Endothelial cell of umbilical vein (primary cell): ENCODE measurements around the gene CEP78. TPM values are rescaled to one million over a fixed set of nuclear protein-coding genes. Genes with fewer than 3 reads are reported as not detected.

Source experiments
- BruUV-seq: library from RNA; stranded (reverse); fragments of 400-500 nt; replicated peaks from 2 replicates; lab custom pipeline; 2021; lab: Mats Ljungman, UMichigan
- CTCF ChIA-PET: fragments of 300-600, 350-600 bp; sonication (Branson Sonifier 250); formaldehyde crosslinking; loops from one replicate; lab custom pipeline; 2021; ENCODE audit warnings: antibody characterized with exemption, inconsistent platforms; lab: Charles Lee
- POLR2A ChIA-PET: fragments of 300-600, 350-600 bp; sonication (Branson Sonifier 250); formaldehyde crosslinking; loops from one replicate; lab custom pipeline; 2021; ENCODE audit warnings: antibody characterized with exemption, inconsistent platforms; lab: Charles Lee
- DNase-seq: peaks from one replicate; pipeline ENCODE4 v3.0.0-alpha.2; 2011; ENCODE audit warnings: low read depth, low spot score
- FAIRE-seq: peaks from 2 replicates; lab custom pipeline; 2011; peaks lifted over from hg19 to GRCh38; lab: Jason Lieb, UNC
- H2AFZ ChIP-seq: 2 replicates; pipeline ENCODE4 v1.6.0; 2012; ENCODE audit warnings: low read depth, low read length, control low read depth, inconsistent platforms
- H3K27ac ChIP-seq: 2 replicates; pipeline ENCODE4 v1.5.1; 2011; ENCODE audit warnings: low read depth, mild to moderate bottlenecking, control low read depth, low read length, moderate library complexity; ENCODE audit not compliant: insufficient read depth
- H3K27me3 ChIP-seq, 2 experiments: 2 replicates each; pipeline versions ENCODE4 v1.6.0 to v1.6.1; 2011; ENCODE audit warnings: low read length in 2 of 2, mixed read lengths in 1 of 2; ENCODE audit not compliant: control insufficient read depth in 2 of 2, insufficient read depth in 2 of 2
- H3K36me3 ChIP-seq, 2 experiments: 2 replicates in 1 of 2; 3 replicates in 1 of 2; pipeline ENCODE4 v1.5.1; 2011; ENCODE audit warnings: low read length in 2 of 2, mild to moderate bottlenecking in 1 of 2, moderate library complexity in 1 of 2; ENCODE audit not compliant: control insufficient read depth in 2 of 2, insufficient read depth in 2 of 2; ENCODE audit errors: extremely low read depth in 1 of 2
- H3K4me1 ChIP-seq: 3 replicates; pipeline ENCODE4 v1.5.1; 2011; ENCODE audit warnings: mild to moderate bottlenecking, low read length; ENCODE audit not compliant: control insufficient read depth, insufficient read depth; ENCODE audit errors: extremely low read depth
- H3K4me2 ChIP-seq: 2 replicates; pipeline ENCODE4 v1.6.1; 2011; ENCODE audit warnings: low read length, control low read depth, mixed read lengths; ENCODE audit not compliant: insufficient read depth
- H3K4me3 ChIP-seq, 3 experiments: fragments of 200-600 bp in 1 of 3; sonication (generic), shearing (Covaris generic) in 1 of 3; replicated peaks in 1 of 3; 2 replicates each; pipeline ENCODE4 v1.5.1; 2011 to 2016; ENCODE audit warnings: control low read depth in 3 of 3, low read length in 3 of 3, mild to moderate bottlenecking in 2 of 3, inconsistent platforms in 1 of 3, low read depth in 1 of 3, moderate library complexity in 1 of 3; ENCODE audit not compliant: insufficient read depth in 1 of 3
- H3K79me2 ChIP-seq: 2 replicates; pipeline ENCODE4 v1.6.0; 2012; ENCODE audit warnings: low read length, inconsistent platforms; ENCODE audit not compliant: control insufficient read depth, insufficient read depth
- H3K9ac ChIP-seq: replicated peaks from 2 replicates; pipeline ENCODE3; 2011; ENCODE audit warnings: low read length, control low read depth; ENCODE audit not compliant: insufficient read depth; ENCODE audit errors: extremely low read depth
- H3K9me1 ChIP-seq: replicated peaks from 3 replicates; pipeline ENCODE4 v1.6.0; 2011; ENCODE audit warnings: mild to moderate bottlenecking, low read length; ENCODE audit not compliant: control insufficient read depth, insufficient read depth; ENCODE audit errors: extremely low read depth
- H3K9me3 ChIP-seq: replicated peaks from 2 replicates; pipeline ENCODE4 v1.5.1; 2012; ENCODE audit warnings: low read length, inconsistent platforms; ENCODE audit not compliant: control insufficient read depth, insufficient read depth
- H4K20me1 ChIP-seq: replicated peaks from 2 replicates; pipeline ENCODE3; 2011; ENCODE audit warnings: mild to moderate bottlenecking, low read length; ENCODE audit not compliant: control insufficient read depth, insufficient read depth; ENCODE audit errors: extremely low read depth
- EZH2 ChIP-seq: IDR thresholded peaks from 2 replicates; pipeline ENCODE4 v1.6.1; 2012; ENCODE audit warnings: borderline replicate concordance, low read depth, mild to moderate bottlenecking, moderate library complexity, low read length, inconsistent platforms; ENCODE audit not compliant: severe bottlenecking
- FOS ChIP-seq: IDR thresholded peaks from 2 replicates; pipeline ENCODE4 v1.6.1; 2011; ENCODE audit warnings: mild to moderate bottlenecking, low read length, moderate library complexity, borderline replicate concordance; ENCODE audit not compliant: insufficient read depth
- GATA2 ChIP-seq: IDR thresholded peaks from 2 replicates; pipeline ENCODE4 v1.7.0; 2011; ENCODE audit warnings: low read depth, mild to moderate bottlenecking, moderate library complexity, mixed read lengths, low read length; ENCODE audit not compliant: insufficient read length, insufficient read depth
- JUN ChIP-seq: IDR thresholded peaks from 2 replicates; pipeline ENCODE4 v1.6.1; 2011; ENCODE audit warnings: borderline replicate concordance, low read depth; ENCODE audit not compliant: insufficient read length, insufficient read depth
- MAX ChIP-seq: IDR thresholded peaks from 2 replicates; pipeline ENCODE4 v1.6.1; 2011; ENCODE audit not compliant: insufficient read depth, insufficient read length
- MYC ChIP-seq: IDR thresholded peaks from one replicate; pipeline ENCODE4 v1.6.1; 2011; ENCODE audit warnings: mild to moderate bottlenecking, low read depth, low read length
- POLR2A ChIP-seq: IDR thresholded peaks from 2 replicates; pipeline ENCODE4 v1.6.1; 2012; ENCODE audit warnings: low read depth, mild to moderate bottlenecking, control low read depth, low read length
- POLR2AphosphoS5 ChIP-seq: IDR thresholded peaks from 2 replicates; pipeline ENCODE4 v1.6.1; 2012; ENCODE audit warnings: low read depth, mild to moderate bottlenecking, control low read depth, low read length, moderate library complexity; ENCODE audit not compliant: insufficient read depth
- dilution Hi-C: fragments of 300-500 bp; cut with MboI; formaldehyde crosslinking; loops from one replicate; pipeline ENCODE4 v1.15.0; 2019; ENCODE audit warnings: low sequenced_read_pairs; ENCODE audit not compliant: extremely low pct_ligation_motif_present
- intact Hi-C: fragments of 100-400 bp; cut with micrococcal nuclease; formaldehyde crosslinking; loops from one replicate; pipeline ENCODE4 v1.10.0; 2022
- polyA plus RNA-seq, 4 experiments: library from polyadenylated mRNA; depleted of rRNA in 3 of 4; stranded (reverse) in 3 of 4; unstranded in 1 of 4; fragments of >200 nt; gene quantifications; 2 replicates each; pipeline versions ENCODE4 v1.2.1 to v1.2.3, GENCODE V29; 2011 to 2012; ENCODE audit warnings: missing spikeins in 1 of 4
- total RNA-seq: library from RNA; stranded (reverse); gene quantifications from 2 replicates; pipeline ENCODE4 v1.2.3, GENCODE V29; 2021
- TF ChIP-seq, protein P1 (sequence below), 2 donors: IDR thresholded peaks; 1 replicate in 1 of 2; 2 replicates in 1 of 2; pipeline ENCODE4 v1.5.1; 2011; ENCODE audit warnings: low read length in 2 of 2, mild to moderate bottlenecking in 2 of 2, moderate library complexity in 2 of 2, control low read depth in 1 of 2, inconsistent platforms in 1 of 2, low read depth in 1 of 2; ENCODE audit not compliant: insufficient read depth in 1 of 2; ENCODE audit errors: extremely low read depth in 1 of 2

CEP78 gene
- total and polyA plus RNA-seq, 2 donors (not counting 3 experiments of a cell fraction or from before 2014, with no cell fraction given): 6.5 to 35.9 TPM

DNA sequence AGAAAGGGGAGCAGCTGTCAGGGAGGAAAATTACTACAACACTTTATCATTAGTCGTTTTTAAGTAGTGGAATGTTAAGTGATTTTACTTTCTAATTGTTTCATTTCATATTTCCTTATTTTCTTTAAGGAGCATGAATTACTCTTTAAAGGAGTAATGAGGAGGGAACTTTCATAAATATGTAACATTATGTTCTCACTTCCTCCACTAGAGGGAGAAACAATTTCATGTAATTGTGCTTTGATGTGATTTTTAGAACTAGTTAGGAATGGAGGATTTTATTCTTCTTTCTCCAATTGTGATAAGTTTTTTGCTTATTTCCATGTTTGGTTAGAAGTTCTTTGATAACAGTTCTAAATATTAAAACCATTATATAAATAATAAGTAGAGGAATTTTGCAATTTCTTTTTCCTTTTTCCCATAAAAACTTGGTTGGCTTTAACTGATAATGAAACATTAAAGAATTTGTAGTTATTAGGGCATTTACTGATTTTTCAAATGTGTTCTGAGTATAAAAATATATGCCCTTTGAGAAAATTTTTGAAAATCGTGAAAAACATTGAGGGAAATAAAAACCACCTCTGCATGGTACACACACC is 25.6 kb downstream of the CEP78 start:
- POLR2A ChIA-PET: no interaction called here
- Histone ChIP-seq H3K4me1 (no peaks in the 10 kb centered on the region), H3K27ac (no peak overlapping the region), H3K9me3 (no peaks in the 10 kb centered on the region), H3K79me2 (no peaks in the 10 kb centered on the region), H3K9me1 (no peaks in the 10 kb centered on the region), H3K36me3 (peaks cover 0 to 2% of the 10 kb centered on the region in 2 experiments), H4K20me1 (no peaks in the 10 kb centered on the region), H3K27me3 (no peaks in the 10 kb centered on the region), H3K9ac (no peak overlapping the region), H3K4me2 (no peak overlapping the region), H2AFZ (no peak overlapping the region), H3K4me3 (no peak overlapping the region)
- dilution Hi-C loops (no loop called here), intact Hi-C loops (loop anchor here (1.0 to 2.0 kb wide), 2 partner anchors 35 to 108 kb away; partner anchors contain the start of gene PSAT1)
- DNase-seq (peak; percentile 39), FAIRE-seq (peak; percentile 40)
- TF ChIP-seq POLR2A (no peak), MAX (no peak)
- TF ChIP-seq, protein P1, sequence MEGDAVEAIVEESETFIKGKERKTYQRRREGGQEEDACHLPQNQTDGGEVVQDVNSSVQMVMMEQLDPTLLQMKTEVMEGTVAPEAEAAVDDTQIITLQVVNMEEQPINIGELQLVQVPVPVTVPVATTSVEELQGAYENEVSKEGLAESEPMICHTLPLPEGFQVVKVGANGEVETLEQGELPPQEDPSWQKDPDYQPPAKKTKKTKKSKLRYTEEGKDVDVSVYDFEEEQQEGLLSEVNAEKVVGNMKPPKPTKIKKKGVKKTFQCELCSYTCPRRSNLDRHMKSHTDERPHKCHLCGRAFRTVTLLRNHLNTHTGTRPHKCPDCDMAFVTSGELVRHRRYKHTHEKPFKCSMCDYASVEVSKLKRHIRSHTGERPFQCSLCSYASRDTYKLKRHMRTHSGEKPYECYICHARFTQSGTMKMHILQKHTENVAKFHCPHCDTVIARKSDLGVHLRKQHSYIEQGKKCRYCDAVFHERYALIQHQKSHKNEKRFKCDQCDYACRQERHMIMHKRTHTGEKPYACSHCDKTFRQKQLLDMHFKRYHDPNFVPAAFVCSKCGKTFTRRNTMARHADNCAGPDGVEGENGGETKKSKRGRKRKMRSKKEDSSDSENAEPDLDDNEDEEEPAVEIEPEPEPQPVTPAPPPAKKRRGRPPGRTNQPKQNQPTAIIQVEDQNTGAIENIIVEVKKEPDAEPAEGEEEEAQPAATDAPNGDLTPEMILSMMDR (IDR thresholded peaks at IDR 0.05; ENCODE audit: extremely low read depth in 1 of 2, insufficient read depth in 1 of 2, low read depth in 1 of 2, low read length in 2 of 2): peak in 1 of 2 donors; percentile 21
- CTCF ChIA-PET: interaction anchor here (1.1 kb wide), 1 partner anchor 108 kb away, joined by 4 read pairs; no protein-coding TSS in a partner anchor
- no TSS peak for BruUV-seq

GRCh38 chr9:78262655-78263054 is 26.8 kb downstream of the CEP78 start:
- Histone ChIP-seq H3K4me2 (no peak overlapping the region), H3K9me1 (no peaks in the 10 kb centered on the region), H3K79me2 (no peaks in the 10 kb centered on the region), H3K9me3 (no peaks in the 10 kb centered on the region), H3K27ac (no peak overlapping the region), H3K4me1 (no peaks in the 10 kb centered on the region), H2AFZ (no peak overlapping the region), H3K27me3 (no peaks in the 10 kb centered on the region), H3K36me3 (peaks cover 3% of the 10 kb centered on the region in 2 experiments), H4K20me1 (no peaks in the 10 kb centered on the region), H3K4me3 (no peak overlapping the region), H3K9ac (no peak overlapping the region)
- TF ChIP-seq POLR2AphosphoS5 (no peak), MAX (no peak), FOS (no peak), MYC (no peak), GATA2 (no peak), POLR2A (no peak), EZH2 (no peak), JUN (no peak)
- TF ChIP-seq, protein P1 (IDR thresholded peaks at IDR 0.05; ENCODE audit: extremely low read depth in 1 of 2, insufficient read depth in 1 of 2, low read depth in 1 of 2, low read length in 2 of 2): no peak
- intact Hi-C loops (no loop called here), dilution Hi-C loops (no loop called here)
- DNase-seq (no peak), FAIRE-seq (no peak)
- ChIA-PET CTCF (interaction anchor here (0.8 to 3.0 kb wide), 4 partner anchors 34 to 107 kb away, joined by 3 to 12 read pairs (median 4); partner anchors contain the start of gene PSAT1), POLR2A (no interaction called here)
- BruUV-seq: no TSS peak
